ENCODE measurements around the gene SNAPC5. TPM values are rescaled to one million over a fixed set of nuclear protein-coding genes. Genes with fewer than 3 reads are reported as not detected.

The SNAPC5 gene
- total RNA-seq, 1 experiment from 2014 or later: 28.3 TPM

DNA sequence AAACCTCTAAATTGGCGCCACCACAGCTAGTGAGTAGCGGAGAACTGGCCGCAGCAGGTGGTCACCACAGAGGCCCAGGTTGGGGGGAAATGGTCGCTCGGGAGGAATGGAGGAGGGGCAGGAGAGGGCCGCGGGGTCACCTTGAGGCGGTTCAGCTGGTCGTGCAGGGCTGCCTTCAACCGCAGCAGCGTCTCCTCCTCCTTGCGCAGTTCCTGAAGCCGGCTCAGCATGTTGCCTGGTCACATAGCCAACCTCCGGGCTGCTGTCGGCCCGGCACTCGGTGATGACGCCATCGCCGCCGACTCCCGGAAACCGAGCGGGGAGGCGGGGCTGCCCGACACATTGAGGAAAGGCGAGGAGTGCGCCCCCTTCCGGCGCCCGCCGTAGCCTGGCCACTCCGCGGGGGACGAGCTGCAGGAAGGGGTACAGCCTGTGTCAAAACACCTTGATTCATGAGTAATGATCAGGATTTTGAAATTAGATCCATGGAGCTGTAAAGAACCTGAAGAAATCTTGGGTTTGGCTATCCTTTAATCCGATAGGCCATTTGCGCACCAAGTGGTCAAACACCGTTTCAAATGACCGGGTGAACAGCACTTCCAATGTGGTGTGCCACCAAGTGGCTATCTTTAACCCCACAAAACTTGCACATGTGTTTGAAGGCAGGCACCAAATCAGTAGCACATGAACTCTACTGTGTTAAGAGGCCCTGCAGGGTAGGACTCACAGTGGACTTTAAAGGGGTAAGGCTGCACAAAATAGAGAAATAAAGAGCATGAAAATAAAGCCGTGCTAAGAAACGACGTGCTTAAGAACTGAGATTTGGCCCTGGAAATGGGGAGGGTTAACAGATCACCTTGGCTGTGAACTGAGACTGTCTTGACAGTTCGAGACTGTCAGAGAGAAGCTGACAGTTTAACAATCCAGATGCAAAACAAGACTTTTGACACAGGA, at the start of gene SNAPC5 (continued):
- TF ChIP-seq, protein P1, sequence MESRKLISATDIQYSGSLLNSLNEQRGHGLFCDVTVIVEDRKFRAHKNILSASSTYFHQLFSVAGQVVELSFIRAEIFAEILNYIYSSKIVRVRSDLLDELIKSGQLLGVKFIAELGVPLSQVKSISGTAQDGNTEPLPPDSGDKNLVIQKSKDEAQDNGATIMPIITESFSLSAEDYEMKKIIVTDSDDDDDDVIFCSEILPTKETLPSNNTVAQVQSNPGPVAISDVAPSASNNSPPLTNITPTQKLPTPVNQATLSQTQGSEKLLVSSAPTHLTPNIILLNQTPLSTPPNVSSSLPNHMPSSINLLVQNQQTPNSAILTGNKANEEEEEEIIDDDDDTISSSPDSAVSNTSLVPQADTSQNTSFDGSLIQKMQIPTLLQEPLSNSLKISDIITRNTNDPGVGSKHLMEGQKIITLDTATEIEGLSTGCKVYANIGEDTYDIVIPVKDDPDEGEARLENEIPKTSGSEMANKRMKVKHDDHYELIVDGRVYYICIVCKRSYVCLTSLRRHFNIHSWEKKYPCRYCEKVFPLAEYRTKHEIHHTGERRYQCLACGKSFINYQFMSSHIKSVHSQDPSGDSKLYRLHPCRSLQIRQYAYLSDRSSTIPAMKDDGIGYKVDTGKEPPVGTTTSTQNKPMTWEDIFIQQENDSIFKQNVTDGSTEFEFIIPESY (IDR thresholded peaks at IDR 0.05; ENCODE audit: extremely low read depth, insufficient replicate concordance, low read length): peak; percentile 41
- TF ChIP-seq RAD21 (IDR thresholded peaks at IDR 0.05; ENCODE audit: low read depth): peak; percentile 68
- TF ChIP-seq EZH2 (IDR thresholded peaks at IDR 0.05): no peak
- TF ChIP-seq TCF7L2 (IDR thresholded peaks at IDR 0.05; ENCODE audit: borderline replicate concordance, extremely low read depth, insufficient read depth, insufficient read length): no peak

DNA sequence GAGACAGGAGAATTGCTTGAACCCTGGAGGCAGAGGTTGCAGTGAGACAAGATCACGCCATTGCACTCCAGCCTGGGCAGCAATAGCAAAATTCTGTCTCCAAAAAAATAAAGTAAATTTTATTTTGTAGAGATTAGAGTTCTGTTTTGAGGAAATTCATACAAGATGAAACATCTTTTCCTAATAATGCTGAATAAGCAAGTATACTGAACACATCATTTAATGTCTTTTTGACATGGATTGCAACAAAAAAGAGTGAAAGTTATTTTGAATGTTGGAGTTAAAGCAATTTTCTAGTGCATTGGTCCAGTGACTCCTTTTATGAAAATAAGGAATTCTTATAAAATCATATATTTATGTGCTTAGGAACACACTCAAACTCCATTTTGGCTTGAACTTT, 47.7 kb upstream of the SNAPC5 start:
- H3K27me3 ChIP-seq (ENCODE audit: insufficient read depth, low read length): no peaks in the 10 kb centered on the region
- ChIA-PET POLR2A (no interaction called here), RAD21 (ENCODE audit: low non-redundant PET in 1 of 2, low total read pairs in 2 of 2, uncharacterized antibody in 2 of 2, unreplicated experiment in 2 of 2) (no interaction called here), CTCF (no interaction called here)
- H3K9ac ChIP-seq (ENCODE audit: low read length): no peak overlapping the region
- H3K9me3 ChIP-seq (ENCODE audit: control insufficient read depth in 1 of 2, insufficient read depth in 1 of 2, low read depth in 1 of 2, low read length in 2 of 2): no peaks in the 10 kb centered on the region
- no peaks in the 10 kb centered on the region for H3K79me2 ChIP-seq (ENCODE audit: insufficient read depth, low read length)
- H3K4me2 ChIP-seq (ENCODE audit: low read length): no peak overlapping the region
- no peak overlapping the region for H3K27ac ChIP-seq (ENCODE audit: low read depth, low read length)
- H3K36me3 ChIP-seq (ENCODE audit: control insufficient read depth in 1 of 2, insufficient read depth in 2 of 2, low read length in 2 of 2): peaks cover 6 to 12% of the 10 kb centered on the region in 2 experiments; a peak in 3 of 4 replicates
- no peaks in the 10 kb centered on the region for H3K4me1 ChIP-seq (ENCODE audit: control insufficient read depth in 1 of 2, insufficient read depth in 2 of 2, low read length in 2 of 2)
- DNase-seq (ENCODE audit: low read depth, low spot score) (no peak), ATAC-seq (no peak)
- BruUV-seq (replicated peaks): no TSS peak
- no peaks in the 10 kb centered on the region for H4K20me1 ChIP-seq (ENCODE audit: insufficient read depth)
- TF ChIP-seq CEBPB (IDR thresholded peaks at IDR 0.05; ENCODE audit: low read depth) (no peak), SRF (IDR thresholded peaks at IDR 0.05; ENCODE audit: low read depth) (no peak), SIN3A (IDR thresholded peaks at IDR 0.05; ENCODE audit: low read depth) (no peak), TCF7L2 (IDR thresholded peaks at IDR 0.05; ENCODE audit: borderline replicate concordance, extremely low read depth, insufficient read depth, insufficient read length) (no peak), JUND (IDR thresholded peaks at IDR 0.05) (no peak), ZFX (IDR thresholded peaks at IDR 0.05) (no peak), SP1 (IDR thresholded peaks at IDR 0.05; ENCODE audit: low read depth) (no peak), RAD21 (IDR thresholded peaks at IDR 0.05; ENCODE audit: low read depth) (no peak), POLR2A (IDR thresholded peaks at IDR 0.05; ENCODE audit: borderline replicate concordance, extremely low read depth, insufficient read depth, insufficient read length) (no peak), EZH2 (IDR thresholded peaks at IDR 0.05) (no peak), ZNF274 (IDR thresholded peaks at IDR 0.05; ENCODE audit: low read depth, low read length) (no peak), EZH2phosphoT487 (IDR thresholded peaks at IDR 0.05; ENCODE audit: borderline replicate concordance) (no peak), FOSL1 (IDR thresholded peaks at IDR 0.05; ENCODE audit: low read depth) (no peak)
- TF ChIP-seq, protein P2, sequence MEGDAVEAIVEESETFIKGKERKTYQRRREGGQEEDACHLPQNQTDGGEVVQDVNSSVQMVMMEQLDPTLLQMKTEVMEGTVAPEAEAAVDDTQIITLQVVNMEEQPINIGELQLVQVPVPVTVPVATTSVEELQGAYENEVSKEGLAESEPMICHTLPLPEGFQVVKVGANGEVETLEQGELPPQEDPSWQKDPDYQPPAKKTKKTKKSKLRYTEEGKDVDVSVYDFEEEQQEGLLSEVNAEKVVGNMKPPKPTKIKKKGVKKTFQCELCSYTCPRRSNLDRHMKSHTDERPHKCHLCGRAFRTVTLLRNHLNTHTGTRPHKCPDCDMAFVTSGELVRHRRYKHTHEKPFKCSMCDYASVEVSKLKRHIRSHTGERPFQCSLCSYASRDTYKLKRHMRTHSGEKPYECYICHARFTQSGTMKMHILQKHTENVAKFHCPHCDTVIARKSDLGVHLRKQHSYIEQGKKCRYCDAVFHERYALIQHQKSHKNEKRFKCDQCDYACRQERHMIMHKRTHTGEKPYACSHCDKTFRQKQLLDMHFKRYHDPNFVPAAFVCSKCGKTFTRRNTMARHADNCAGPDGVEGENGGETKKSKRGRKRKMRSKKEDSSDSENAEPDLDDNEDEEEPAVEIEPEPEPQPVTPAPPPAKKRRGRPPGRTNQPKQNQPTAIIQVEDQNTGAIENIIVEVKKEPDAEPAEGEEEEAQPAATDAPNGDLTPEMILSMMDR (IDR thresholded peaks at IDR 0.05 in 2 of 3, conservative IDR thresholded peaks at IDR 0.05 in 1 of 3; ENCODE audit: borderline replicate concordance in 1 of 3, insufficient read depth in 1 of 3, low read depth in 2 of 3, low read length in 2 of 3): no peak
- TF ChIP-seq, protein P3, sequence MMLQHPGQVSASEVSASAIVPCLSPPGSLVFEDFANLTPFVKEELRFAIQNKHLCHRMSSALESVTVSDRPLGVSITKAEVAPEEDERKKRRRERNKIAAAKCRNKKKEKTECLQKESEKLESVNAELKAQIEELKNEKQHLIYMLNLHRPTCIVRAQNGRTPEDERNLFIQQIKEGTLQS (IDR thresholded peaks at IDR 0.05): no peak
- H3K9me2 ChIP-seq (ENCODE audit: insufficient read depth): no peaks in the 10 kb centered on the region
- intact Hi-C loops (cut with micrococcal nuclease): no loop called here
- H2AFZ ChIP-seq (ENCODE audit: low read depth, low read length, poor library complexity, severe bottlenecking): no peak overlapping the region
- no peak overlapping the region for H3K4me3 ChIP-seq (replicated peaks in 1 of 2; ENCODE audit: low read depth in 1 of 2, low read length in 2 of 2)
